Globus pallidus (tissue), 1 donor: ENCODE results near the gene FOCAD.
"Not testable (repeated sequence)": the region's sequence is repeated elsewhere in the genome, so short reads cannot be mapped to it uniquely, and the experiment has no call there.

Experiments
- DNase-seq: peaks from one replicate; pipeline ENCODE4 v3.0.0-alpha.2; 2015; ENCODE audit warnings: low spot score

The FOCAD gene, protein sequence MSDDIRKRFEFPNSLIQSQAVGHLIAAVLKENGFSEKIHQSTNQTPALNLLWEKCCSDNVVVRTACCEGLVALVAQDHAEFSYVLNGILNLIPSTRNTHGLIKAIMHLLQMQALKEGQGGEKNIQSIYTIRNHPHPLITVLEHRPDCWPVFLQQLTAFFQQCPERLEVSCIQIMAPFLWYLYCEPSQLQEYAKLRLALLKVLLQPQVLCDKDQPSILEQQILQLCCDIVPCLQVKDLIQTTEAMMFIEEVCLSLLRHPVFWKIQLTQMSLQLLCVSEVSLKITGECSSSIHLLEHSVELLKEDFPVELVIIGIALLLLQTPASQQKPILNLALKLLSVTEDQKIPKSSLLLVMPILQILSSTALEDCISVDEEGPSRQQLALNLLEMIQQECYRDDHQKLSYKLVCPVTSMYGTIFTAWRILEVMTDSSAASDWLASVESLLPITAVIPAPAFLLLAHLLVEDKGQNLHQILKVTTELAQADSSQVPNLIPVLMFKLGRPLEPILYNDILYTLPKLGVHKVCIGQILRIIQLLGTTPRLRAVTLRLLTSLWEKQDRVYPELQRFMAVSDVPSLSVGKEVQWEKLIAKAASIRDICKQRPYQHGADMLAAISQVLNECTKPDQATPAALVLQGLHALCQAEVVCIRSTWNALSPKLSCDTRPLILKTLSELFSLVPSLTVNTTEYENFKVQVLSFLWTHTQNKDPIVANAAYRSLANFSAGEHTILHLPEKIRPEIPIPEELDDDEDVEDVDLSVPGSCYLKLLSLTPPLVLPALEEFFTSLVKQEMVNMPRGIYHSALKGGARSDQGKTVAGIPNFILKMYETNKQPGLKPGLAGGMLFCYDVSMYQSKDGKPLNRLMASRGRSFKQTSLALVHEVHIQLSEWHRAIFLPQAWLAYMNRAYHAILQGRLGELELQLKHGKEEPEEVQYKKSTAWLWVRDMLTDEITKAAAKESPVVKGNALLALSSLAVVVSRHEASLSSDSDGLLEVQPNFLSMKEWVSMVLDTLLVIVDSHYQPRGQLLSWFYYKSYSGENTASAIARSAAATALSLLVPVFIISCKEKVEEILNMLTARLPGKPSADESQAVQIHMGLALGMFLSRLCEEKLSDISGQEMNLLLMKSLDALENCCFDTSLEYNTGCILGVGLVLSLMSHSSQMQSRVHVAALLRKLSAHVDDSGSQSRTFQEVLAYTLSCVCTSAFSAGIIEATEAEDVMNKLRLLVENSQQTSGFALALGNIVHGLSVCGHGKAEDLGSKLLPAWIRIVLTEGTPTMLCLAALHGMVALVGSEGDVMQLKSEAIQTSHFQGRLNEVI (N-terminal part only)

DNA sequence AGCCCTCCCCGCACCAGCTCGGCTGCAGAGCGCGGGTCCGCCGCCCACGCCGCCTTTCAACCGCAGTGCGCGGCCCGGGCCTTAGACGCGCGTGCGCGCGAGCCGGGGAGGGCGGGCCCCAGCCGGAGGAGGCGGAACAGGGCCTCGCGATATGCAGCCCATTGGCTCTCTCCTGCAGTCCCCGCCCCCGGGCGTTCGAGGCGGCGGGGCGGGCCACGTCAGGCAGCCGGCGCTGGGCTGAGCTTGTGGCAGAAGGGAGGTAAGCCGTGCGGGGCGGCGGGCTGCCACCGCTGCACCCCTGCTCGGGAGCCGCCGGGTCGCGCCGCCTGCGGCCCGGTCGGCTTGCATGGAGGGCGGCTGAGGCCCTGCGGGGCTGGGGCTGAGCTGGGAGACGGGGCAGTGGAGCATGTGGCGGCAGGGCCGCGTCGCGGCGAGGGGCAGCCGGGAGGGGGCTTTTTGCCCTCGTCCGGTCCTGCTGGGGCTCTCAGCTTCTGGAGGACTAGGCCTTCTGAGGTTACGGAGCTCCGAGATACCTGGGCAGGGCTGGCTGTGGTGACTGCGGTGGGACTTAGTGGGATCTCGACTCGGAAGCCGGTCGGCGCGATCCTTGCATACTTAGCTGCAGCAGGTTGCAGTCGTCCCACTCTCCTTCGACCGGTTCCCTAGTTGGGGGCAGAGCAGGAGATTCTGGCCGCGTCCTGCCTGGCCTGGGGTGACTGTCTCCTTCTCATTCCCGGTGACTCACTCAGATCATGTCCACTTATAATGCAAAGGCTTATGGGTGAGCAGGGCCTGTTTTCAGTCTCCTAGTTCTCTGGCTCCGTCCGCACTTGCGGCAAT, at the start of gene FOCAD:
Gene FOCAD (plus strand): TSS at position 225 of the 840 bp plus-strand sequence. CDS start 31,095 bp downstream, outside the sequence.
- peak; percentile 97 for DNase-seq

DNA sequence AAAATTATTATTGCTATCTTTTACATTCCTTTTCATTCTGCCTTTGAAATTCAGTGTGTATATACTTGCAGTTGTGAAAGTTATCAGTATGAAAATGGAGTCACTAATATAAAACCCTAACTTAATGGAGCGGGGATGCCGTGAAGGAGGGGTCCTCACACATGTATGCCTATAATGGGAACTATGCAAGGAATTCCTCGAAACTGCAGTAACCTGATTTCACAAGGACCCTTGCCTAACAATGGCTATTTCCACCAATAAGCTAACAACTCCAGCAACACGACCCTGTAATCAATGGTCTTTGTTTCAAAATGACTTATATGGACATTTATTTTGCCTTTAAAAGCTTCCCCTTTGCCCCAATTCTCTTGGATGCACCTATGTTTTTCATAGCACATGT, 49.2 kb upstream of the FOCAD start:
- DNase-seq: no peak

DNA sequence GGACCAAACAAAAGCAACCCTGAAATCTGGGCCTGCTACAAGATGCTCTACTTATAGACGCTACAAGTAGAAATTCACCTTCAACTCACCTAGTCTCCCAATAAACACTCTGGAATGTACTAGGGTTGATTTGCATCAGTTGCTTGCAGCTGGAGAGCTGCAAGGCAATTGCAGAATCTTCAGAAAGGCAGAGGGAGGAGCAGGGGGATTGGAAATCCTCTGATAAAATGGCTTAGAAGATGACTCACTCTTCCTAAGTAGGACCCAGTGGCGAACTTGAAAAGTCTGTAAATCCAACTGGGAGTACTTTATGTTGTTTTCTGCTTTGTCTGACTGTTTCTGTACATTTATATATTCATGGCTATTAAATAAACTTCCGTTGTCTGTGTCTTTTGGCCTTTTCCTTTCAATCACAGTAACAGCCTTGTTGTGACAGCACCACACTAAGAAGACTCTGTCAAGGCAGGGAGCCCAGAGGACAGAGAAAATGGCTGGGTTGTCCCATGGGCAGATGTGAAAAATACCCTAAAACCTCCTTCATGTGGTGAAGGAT, 47.1 kb upstream of the FOCAD start:
- DNase-seq: no peak

DNA sequence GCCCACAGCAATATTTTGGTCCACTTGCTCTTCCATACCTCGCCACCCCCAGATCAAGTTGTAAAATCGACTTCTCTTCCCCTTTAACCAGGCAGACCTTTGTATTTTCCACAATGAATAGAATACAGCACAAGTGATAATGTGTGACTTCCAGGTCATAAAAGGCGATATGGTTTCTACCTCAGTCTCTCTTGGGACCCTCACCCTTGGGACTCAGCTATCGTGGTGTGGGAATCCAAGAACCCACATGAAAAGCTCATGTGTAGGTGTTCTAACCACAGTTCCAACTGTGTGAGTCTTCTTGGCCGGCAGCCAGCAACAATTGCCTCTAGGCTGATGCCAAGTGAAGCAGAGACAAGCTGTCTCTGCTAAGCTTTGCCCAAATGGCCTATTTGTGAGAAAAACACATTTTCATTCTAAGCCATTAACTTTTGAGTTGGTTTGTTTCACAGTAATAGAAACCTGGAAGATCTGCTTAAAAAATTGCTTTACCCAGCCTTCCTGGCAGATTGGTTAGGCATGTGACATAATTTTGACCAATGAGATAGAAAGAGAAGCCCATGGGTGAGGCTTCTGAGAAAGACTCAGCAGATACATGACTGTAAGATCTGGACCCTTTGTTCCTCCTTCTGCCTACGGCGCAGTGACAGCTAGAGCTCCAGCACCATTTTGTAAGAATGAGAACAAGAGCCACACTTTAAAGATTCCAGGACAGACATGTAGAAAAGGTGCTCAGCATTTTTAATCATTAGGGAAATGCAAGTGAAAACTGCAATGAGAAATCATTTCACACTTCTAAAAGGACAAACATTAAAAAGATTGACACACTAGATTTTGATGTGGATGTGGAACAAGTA, 43.5 kb upstream of the FOCAD start:
- DNase-seq: peak; percentile 7

DNA sequence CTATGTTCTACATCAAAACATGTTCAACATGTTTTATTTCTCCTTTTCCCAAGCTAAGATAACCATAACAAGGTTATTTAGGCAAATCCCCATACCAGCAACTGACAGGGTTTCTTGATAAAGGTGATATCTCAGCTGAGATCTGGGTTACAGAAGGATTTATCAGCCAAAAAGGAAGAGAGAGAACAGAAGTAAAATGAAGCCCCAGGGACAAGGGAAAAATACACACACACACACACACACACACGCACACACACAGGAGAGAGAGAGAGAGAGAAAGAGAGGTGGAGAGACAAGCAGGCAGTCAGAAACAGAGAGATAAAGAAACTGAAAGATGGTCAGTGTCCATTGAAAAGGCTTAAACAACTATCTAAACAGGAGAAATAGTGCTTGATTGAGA, 42.0 kb upstream of the FOCAD start:
- DNase-seq: no peak

DNA sequence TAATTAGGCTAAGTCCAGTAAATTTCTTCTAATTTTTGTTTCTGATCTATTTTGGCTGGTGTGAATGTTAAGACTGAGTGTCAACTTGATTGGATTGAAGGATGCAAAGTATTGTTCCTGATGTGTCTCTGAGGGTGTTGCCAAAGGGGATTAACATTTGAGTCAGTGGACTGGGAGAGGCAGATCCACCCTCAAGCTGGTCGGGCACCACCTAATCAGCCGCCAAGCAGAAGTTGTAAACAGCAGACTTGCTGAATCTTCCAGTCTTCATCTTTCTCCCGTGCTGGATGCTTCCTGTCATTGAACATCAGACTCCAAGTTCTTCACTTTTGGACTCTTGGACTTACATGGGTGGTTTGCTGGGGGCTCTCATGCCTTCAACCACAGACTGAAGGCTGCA, 40.4 kb upstream of the FOCAD start:
- DNase-seq: no peak

DNA sequence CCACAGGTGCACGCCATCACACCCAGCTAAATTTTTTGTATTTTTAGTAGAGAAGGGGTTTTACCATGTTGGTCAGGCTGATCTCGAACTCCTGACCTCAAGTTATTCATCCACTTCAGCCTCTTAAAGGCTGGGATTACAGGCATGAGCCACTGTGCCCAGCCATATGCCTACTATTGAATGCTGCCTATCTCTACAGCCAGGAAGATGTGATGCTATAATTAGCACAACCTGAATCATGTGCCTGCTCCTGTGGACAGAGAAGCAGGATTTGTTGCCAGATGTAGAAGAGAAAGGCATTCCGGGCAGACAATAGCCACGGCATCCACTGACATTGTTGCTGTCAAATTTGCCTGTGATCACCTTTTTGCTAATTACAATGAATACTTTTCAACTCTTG, 37.4 kb upstream of the FOCAD start:
- DNase-seq: no peak

DNA sequence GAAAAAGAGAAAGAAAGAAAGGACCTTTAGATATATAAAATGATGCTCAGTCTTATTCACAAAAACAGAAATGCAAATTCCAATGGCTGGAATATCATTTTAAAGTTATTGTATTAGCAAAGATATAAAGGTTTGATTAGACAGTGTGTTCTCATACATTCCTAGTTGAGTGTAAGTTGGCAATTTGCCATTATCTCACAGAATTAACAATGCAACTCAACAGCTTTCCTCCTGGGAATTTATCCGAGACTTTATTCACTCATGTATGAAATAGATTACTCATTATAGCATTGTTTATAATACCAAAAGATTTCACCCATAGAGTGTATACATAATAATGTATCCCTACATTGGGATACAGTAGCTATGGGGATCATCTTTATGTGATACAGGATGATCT, 34.7 kb upstream of the FOCAD start:
- DNase-seq: no peak

DNA sequence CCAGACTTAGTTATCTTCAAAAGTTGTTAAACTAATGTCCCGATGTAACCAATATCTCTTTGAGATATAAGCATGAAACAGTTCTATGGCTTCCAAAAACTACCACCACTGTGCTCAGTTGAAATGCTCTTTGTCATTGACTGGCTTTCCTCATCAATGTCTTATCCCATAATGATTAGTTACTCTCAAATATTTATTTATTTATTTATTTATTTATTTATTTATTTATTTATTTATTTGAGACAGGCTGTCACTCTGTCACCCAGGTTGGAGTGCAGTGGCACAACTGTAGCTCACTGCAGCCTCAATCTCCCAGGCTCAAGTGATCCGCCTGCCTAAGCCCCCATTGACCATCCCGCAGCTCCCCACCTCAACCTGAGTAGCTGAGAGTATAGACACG, 33.7 kb upstream of the FOCAD start:
- DNase-seq: no peak

DNA sequence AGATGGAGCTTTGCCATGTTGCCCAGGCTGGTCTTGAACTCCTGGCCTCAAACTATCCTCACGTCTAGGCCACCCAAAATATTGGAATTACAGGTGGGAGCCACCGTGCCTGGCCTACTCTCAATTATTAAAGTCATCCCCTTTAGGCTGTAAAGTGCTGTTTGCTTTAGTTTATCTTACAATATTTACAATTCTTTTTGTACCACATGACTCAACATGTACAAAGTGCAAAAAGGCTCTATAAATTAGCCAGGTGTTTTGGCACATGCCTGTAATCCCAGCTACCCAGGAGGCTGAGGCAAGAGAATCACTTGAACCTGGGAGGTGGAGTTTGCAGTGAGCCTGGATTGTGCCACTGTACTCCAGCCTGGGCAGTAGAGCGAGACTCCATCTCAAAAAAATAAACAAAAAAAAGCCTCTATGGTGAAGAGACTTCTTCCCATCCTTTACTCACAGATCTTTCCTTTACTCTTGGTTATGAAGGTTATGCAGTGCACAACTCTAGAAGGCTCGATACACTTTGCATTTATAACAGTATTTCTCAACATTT, 33.2 kb upstream of the FOCAD start:
- DNase-seq: no peak

DNA sequence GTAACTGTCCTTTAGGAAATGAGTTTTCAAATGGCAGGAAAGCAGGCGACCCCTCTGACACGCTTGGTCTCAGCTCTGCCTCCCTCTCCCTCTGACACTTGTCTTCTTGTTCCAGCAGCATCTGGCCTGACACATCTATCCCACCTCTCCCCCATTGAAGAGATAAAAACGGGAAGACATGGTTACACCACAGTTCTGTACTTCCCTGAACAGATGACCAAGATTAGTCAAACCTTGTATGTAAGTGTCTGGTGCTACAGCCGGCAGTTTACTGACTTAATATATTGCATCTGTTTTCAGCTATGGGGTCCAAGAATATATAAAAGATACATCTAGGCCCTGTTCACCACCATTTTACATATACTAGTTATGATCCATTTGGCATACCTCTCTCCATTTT, 32.1 kb upstream of the FOCAD start:
- no peak for DNase-seq

DNA sequence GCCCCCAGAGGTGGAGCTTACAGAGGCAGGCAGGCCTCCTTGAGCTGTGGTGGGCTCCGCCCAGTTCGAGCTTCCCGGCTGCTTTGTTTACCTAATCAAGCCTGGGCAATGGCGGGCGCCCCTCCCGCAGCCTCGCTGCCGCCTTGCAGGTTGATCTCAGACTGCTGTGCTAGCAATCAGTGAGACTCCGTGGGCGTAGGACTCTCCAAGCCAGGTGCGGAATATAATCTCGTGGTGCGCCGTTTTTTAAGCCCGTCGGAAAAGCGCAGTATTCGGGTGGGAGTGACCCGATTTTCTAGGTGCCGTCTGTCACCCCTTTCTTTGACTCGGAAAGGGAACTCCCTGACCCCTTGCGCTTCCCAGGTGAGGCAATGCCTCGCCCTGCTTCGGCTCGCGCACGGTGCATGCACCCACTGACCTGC, 25.8 kb upstream of the FOCAD start:
- not testable (repeated sequence) for DNase-seq

DNA sequence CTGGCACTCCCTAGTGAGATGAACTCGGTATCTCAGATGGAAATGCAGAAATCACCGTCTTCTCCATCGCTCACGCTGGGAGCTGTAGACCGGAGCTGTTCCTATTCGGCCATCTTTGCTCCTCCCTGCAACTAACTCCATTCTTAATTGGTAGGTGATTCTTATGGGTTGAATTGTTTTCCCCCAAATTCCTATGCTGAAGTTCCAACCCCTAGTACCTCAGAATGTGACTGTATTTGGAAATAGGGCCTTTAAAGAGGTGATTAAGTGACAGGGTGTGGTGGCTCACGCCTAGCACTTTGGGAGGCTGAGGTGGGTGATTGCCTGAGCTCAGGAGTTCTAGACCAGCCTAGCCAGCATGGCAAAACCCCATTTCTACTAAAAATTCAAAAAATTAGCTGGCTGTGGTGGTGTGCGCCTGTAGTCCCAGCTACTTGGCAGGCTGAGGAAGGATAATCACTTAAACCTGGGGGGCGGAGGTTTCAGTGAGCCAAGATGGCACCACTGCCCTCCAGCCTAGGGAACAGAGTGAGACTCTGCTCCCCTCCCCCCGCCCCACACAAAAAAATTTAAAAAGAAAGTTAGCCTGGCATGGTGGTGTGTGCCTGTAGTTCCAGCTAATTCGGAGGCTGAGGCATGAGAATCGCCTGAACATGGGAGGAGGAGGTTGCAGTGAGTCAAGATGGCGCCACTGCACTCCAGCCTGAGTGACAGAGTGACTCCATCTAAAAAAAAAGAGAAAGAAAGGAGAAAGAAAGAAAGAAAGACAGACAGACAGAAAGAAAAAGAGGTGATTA, 25.2 kb upstream of the FOCAD start:
- DNase-seq: no peak

DNA sequence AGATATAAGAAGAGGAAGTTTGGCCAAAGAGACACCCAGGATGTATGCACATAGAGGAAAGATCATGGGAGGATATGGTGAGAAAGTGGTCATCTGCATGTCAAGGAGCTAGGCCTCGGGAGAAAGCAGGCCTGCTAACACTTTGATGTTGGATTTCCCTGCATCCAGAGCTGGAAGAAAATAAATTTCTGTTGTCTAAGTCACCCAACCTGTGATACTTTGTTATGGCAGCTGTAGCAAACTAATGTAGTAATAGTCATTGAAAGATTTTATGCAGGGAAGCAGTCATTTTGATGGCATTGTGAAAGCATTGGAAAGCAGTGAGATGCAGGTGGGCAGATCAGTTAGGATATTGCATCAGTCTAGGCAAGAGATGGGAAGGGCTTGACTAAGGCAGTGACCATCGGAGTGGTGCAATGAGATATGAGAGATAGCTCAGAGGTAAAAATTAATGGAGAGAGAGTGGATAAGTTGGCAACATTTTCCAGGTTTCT, 24.5 kb upstream of the FOCAD start:
- no peak for DNase-seq

DNA sequence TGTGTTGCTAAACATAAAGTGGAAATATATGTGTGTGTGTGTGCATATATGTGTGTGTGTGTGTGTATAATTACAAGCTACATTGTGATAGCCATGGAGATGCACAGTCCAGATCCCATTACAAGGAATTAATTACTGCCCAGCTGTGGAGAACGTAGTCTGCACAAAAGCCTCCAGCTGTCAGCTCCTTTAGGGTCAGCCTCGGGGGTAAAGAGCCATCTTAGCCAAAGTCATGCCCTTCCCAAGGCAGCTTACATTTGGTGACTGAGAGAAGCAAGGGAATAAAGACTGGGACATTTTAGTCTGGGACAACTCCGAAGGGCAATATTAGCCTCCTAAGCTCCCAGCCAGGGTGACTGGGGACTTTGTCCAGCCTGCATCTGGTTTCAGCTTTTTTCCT, 21.9 kb upstream of the FOCAD start:
- DNase-seq: no peak

DNA sequence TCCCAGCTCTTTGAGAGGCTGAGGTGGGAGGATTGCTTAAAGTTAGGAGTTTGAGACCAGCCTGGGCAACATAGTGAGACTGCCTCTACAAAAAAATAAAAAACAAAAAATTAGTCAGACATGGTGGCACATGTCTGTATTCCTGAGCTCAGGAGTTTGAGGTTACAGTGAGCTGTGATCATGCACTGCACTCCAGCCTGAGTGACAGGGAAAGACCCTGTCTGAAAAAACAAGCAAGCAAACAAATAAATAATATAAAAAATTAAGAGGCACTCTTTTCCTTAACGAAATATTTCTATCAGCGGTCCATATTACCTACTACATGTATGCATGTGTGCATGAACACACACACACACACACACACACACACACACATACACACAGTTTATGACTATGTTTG, 20.9 kb upstream of the FOCAD start:
- no peak for DNase-seq

DNA sequence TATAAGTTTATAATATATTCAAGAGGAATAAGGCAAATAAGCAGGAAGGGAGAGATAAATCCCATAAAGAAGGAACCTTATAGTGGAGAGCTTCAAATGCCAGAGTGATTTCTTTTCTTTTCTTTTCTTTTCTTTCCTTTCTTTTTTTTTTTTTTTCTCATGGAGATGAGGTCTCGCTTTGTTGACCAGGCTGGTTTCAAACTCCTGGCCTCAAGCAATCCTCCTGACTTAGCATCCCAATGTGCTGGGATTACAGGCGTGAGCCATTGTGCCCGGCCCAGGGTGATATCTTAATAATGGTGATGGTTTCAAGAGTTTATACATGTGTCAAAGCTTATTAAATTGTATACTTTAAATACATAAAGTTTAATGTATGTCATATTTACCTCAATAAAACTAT, 19.6 kb upstream of the FOCAD start:
- DNase-seq: no peak

DNA sequence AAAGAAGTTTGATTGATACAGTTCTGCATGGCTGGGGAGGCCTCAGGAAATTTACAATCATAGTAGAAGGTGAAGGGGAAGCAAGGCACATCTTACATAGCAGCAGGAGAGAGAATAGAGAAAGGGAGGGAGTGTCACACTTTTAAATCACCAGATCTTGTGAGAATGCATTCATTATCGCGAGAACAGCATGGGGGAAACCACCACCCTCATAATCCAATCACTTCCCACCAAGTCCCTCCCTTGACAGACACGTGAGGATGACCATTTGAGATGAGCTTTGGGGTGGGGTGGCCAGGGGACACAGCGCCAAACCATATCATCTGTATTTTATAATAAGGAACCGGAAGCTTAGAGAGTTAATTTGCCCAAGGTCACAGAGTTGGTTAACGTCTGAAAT, 13.7 kb upstream of the FOCAD start:
- no peak for DNase-seq

DNA sequence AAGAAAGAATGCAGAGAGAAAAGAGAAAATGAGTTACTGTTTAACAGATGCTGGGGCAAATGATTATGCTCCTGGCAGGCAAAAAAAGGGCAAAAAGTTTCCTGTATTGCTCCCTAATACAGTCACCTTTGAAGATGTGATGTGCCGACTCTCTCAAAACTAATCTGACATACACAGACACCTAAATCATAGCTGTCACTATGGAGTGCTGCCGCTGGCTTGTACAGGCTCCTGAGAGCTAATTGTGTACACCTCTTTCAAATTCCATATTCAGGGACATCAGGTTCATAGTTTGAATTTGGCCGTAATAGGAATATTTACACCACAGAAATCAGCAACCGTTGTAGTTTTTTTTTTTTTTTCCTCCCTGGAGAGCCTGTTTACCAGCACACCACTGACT, 12.4 kb upstream of the FOCAD start:
- DNase-seq: no peak
